Activated CD8-positive, alpha-beta memory T cell treated with anti-CD3 and anti-CD28 coated beads for 24 hours (primary cell): ENCODE measurements around the gene BNC2.

Experiments
- DNase-seq: peaks from one replicate; pipeline ENCODE4 v3.0.0-alpha.2; 2020

The BNC2 gene

GRCh38 chr9:16434526-16434925, 435.9 kb downstream of the BNC2 start:
- DNase-seq, result no peak

- DNase-seq, result no peak
These were observed 437.0 kb downstream of the BNC2 start for GRCh38 chr9:16433494-16433893.

- no peak for DNase-seq
These were observed 438.6 kb downstream of the BNC2 start for GRCh38 chr9:16431666-16432392.

GRCh38 chr9:16429671-16430070, 440.8 kb downstream of the BNC2 start:
- DNase-seq, result no peak

- no peak for DNase-seq
These were observed 442.5 kb downstream of the BNC2 start for GRCh38 chr9:16427873-16428427.

GRCh38 chr9:16426716-16427115, 443.8 kb downstream of the BNC2 start:
- DNase-seq, result no peak

GRCh38 chr9:16425562-16426231, 444.8 kb downstream of the BNC2 start:
- DNase-seq, result no peak

- no peak for DNase-seq
These were observed 448.4 kb downstream of the BNC2 start for GRCh38 chr9:16422114-16422513.

GRCh38 chr9:16421532-16421931, 448.9 kb downstream of the BNC2 start:
- no peak for DNase-seq

GRCh38 chr9:16419124-16419523, 451.3 kb downstream of the BNC2 start:
- no peak for DNase-seq

- DNase-seq, result no peak
These were observed 451.7 kb downstream of the BNC2 start for GRCh38 chr9:16418721-16419120.

GRCh38 chr9:16417749-16418148, 452.7 kb downstream of the BNC2 start:
- DNase-seq, result no peak

GRCh38 chr9:16417161-16417560, 453.3 kb downstream of the BNC2 start:
- DNase-seq, result no peak

- no peak for DNase-seq
These were observed 456.0 kb downstream of the BNC2 start for GRCh38 chr9:16414451-16414850.

GRCh38 chr9:16413509-16414016, 456.9 kb downstream of the BNC2 start:
- DNase-seq, result no peak

GRCh38 chr9:16412740-16413139, 457.7 kb downstream of the BNC2 start:
- no peak for DNase-seq

GRCh38 chr9:16411311-16411710, 459.2 kb downstream of the BNC2 start:
- no peak for DNase-seq

- DNase-seq, result no peak
These were observed 459.7 kb downstream of the BNC2 start for GRCh38 chr9:16410601-16411280.

- DNase-seq, result no peak
These were observed 462.9 kb downstream of the BNC2 start for GRCh38 chr9:16407617-16408016.

- DNase-seq, result no peak
These were observed 463.8 kb downstream of the BNC2 start for GRCh38 chr9:16406526-16407225.

GRCh38 chr9:16405421-16405820, 465.0 kb downstream of the BNC2 start:
- no peak for DNase-seq

- DNase-seq, result no peak
These were observed 468.8 kb downstream of the BNC2 start for GRCh38 chr9:16401701-16402100.

- DNase-seq, result no peak
These were observed 471.8 kb downstream of the BNC2 start for GRCh38 chr9:16398691-16399090.
